Measurements from ENCODE around the gene TMEM52B. TPM values are rescaled to one million over a fixed set of nuclear protein-coding genes. Genes with fewer than 3 reads are reported as not detected.
A peak's percentile ranks its signal among the peaks of the same experiment; 100 is the strongest.

Gene TMEM52B
- total and polyA plus RNA-seq, 9 of the 15 experiments (the other 6 are each of a cell fraction or from before 2014, with no cell fraction given): not detected

DNA sequence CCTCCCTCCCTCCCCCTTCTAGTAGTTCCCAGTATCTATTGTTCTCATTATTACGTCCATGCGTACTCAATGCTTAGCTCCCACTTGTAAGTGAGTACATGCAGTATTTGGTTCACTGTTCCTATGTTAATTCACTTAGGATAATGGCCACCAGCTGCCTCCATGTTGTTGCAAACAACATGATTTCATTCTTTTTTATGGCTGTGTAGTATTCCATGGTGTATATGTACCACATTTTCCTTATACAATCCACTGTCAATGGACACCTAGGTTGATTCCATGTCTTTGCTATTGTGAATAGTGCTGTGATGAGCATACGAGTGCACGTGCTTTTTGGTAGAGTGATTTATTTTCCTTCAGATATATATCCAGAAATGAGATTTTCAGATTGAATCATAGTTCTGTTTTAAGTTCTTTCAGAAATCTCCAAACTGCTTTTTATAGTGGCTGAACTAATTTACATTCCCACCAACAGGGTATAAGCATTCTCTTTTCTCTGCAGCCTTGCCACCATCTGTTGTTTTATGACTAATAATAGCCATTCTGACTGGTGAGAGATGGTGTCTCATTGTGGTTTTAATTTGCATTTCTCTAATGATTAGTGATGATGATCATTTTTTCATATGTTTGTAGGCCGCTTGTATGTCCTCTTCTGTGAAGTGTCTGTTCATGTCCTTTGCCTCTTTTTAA is 31.0 kb upstream of the TMEM52B start:
- no peak overlapping the region for H3K9ac ChIP-seq (ENCODE audit: insufficient read depth in 1 of 2, low read depth in 2 of 2, low read length in 2 of 2)
- no peaks in the 10 kb centered on the region; a peak in 1 of 5 replicates for H3K4me1 ChIP-seq (replicated peaks in 1 of 2; ENCODE audit: control insufficient read depth in 2 of 2, insufficient read depth in 2 of 2, low read length in 2 of 2)
- CTCF ChIA-PET (ENCODE audit: low intra/inter-chr PET ratio): no interaction called here
- ATAC-seq (no peak), FAIRE-seq (no peak), DNase-seq (ENCODE audit: extremely low read depth in 1 of 4, low spot score in 3 of 4) (no peak)
- no peak overlapping the region for H2AFZ ChIP-seq (ENCODE audit: low read depth, low read length)
- H3K36me3 ChIP-seq (ENCODE audit: control insufficient read depth, insufficient read depth, low read length): no peaks in the 10 kb centered on the region
- no peak overlapping the region for H3K27ac ChIP-seq (ENCODE audit: extremely low read depth, low read depth, low read length)
- H3K27me3 ChIP-seq (ENCODE audit: control insufficient read depth in 2 of 2, insufficient read depth in 2 of 2, low read length in 2 of 2): no peaks in the 10 kb centered on the region
- H3K4me2 ChIP-seq (ENCODE audit: insufficient read depth, low read length): no peak overlapping the region
- in situ Hi-C loops (cut with MboI) (loop anchor here (25.0 kb wide), 1 partner anchor 336 kb away; no protein-coding TSS in a partner anchor), intact Hi-C loops (cut with micrococcal nuclease) (no loop called here)
- no peaks in the 10 kb centered on the region for H3K79me2 ChIP-seq (ENCODE audit: control insufficient read depth, insufficient read depth, low read length)
- TF ChIP-seq ZNF384 (IDR thresholded peaks at IDR 0.05; ENCODE audit: low read depth, low read length): no peak
- TF ChIP-seq, protein P1, sequence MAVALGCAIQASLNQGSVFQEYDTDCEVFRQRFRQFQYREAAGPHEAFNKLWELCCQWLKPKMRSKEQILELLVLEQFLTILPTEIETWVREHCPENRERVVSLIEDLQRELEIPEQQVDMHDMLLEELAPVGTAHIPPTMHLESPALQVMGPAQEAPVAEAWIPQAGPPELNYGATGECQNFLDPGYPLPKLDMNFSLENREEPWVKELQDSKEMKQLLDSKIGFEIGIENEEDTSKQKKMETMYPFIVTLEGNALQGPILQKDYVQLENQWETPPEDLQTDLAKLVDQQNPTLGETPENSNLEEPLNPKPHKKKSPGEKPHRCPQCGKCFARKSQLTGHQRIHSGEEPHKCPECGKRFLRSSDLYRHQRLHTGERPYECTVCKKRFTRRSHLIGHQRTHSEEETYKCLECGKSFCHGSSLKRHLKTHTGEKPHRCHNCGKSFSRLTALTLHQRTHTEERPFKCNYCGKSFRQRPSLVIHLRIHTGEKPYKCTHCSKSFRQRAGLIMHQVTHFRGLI (CRISPR knock-in tag; IDR thresholded peaks at IDR 0.05): no peak
- no peak for TF ChIP-seq RUNX1 (IDR thresholded peaks at IDR 0.05; ENCODE audit: low read depth)
- peak; percentile 57 for TF ChIP-seq ZNF146 (CRISPR knock-in tag; IDR thresholded peaks at IDR 0.05; ENCODE audit: unreplicated experiment)
- TF ChIP-seq, protein P2, sequence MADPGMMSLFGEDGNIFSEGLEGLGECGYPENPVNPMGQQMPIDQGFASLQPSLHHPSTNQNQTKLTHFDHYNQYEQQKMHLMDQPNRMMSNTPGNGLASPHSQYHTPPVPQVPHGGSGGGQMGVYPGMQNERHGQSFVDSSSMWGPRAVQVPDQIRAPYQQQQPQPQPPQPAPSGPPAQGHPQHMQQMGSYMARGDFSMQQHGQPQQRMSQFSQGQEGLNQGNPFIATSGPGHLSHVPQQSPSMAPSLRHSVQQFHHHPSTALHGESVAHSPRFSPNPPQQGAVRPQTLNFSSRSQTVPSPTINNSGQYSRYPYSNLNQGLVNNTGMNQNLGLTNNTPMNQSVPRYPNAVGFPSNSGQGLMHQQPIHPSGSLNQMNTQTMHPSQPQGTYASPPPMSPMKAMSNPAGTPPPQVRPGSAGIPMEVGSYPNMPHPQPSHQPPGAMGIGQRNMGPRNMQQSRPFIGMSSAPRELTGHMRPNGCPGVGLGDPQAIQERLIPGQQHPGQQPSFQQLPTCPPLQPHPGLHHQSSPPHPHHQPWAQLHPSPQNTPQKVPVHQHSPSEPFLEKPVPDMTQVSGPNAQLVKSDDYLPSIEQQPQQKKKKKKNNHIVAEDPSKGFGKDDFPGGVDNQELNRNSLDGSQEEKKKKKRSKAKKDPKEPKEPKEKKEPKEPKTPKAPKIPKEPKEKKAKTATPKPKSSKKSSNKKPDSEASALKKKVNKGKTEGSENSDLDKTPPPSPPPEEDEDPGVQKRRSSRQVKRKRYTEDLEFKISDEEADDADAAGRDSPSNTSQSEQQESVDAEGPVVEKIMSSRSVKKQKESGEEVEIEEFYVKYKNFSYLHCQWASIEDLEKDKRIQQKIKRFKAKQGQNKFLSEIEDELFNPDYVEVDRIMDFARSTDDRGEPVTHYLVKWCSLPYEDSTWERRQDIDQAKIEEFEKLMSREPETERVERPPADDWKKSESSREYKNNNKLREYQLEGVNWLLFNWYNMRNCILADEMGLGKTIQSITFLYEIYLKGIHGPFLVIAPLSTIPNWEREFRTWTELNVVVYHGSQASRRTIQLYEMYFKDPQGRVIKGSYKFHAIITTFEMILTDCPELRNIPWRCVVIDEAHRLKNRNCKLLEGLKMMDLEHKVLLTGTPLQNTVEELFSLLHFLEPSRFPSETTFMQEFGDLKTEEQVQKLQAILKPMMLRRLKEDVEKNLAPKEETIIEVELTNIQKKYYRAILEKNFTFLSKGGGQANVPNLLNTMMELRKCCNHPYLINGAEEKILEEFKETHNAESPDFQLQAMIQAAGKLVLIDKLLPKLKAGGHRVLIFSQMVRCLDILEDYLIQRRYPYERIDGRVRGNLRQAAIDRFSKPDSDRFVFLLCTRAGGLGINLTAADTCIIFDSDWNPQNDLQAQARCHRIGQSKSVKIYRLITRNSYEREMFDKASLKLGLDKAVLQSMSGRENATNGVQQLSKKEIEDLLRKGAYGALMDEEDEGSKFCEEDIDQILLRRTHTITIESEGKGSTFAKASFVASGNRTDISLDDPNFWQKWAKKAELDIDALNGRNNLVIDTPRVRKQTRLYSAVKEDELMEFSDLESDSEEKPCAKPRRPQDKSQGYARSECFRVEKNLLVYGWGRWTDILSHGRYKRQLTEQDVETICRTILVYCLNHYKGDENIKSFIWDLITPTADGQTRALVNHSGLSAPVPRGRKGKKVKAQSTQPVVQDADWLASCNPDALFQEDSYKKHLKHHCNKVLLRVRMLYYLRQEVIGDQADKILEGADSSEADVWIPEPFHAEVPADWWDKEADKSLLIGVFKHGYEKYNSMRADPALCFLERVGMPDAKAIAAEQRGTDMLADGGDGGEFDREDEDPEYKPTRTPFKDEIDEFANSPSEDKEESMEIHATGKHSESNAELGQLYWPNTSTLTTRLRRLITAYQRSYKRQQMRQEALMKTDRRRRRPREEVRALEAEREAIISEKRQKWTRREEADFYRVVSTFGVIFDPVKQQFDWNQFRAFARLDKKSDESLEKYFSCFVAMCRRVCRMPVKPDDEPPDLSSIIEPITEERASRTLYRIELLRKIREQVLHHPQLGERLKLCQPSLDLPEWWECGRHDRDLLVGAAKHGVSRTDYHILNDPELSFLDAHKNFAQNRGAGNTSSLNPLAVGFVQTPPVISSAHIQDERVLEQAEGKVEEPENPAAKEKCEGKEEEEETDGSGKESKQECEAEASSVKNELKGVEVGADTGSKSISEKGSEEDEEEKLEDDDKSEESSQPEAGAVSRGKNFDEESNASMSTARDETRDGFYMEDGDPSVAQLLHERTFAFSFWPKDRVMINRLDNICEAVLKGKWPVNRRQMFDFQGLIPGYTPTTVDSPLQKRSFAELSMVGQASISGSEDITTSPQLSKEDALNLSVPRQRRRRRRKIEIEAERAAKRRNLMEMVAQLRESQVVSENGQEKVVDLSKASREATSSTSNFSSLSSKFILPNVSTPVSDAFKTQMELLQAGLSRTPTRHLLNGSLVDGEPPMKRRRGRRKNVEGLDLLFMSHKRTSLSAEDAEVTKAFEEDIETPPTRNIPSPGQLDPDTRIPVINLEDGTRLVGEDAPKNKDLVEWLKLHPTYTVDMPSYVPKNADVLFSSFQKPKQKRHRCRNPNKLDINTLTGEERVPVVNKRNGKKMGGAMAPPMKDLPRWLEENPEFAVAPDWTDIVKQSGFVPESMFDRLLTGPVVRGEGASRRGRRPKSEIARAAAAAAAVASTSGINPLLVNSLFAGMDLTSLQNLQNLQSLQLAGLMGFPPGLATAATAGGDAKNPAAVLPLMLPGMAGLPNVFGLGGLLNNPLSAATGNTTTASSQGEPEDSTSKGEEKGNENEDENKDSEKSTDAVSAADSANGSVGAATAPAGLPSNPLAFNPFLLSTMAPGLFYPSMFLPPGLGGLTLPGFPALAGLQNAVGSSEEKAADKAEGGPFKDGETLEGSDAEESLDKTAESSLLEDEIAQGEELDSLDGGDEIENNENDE (IDR thresholded peaks at IDR 0.05; ENCODE audit: low read depth, low read length): no peak
- TF ChIP-seq ARNT (IDR thresholded peaks at IDR 0.05): no peak
- no peak for TF ChIP-seq TRIM24 (IDR thresholded peaks at IDR 0.05)
- H3K9me1 ChIP-seq (ENCODE audit: control insufficient read depth, insufficient read depth, low read length): no peaks in the 10 kb centered on the region
- 10% methylated on average over 5 of the region's 5 CpGs for WGBS (ENCODE audit: insufficient coverage, low coverage, missing lambda C conversion rate)
- H3K4me3 ChIP-seq: no peak overlapping the region
- POLR2A ChIA-PET: interaction anchor here (1.0 kb wide), 1 partner anchor 12 kb away, joined by 4 read pairs; no protein-coding TSS in a partner anchor
- BruUV-seq (replicated peaks): no TSS peak
- no peaks in the 10 kb centered on the region for H4K20me1 ChIP-seq (replicated peaks; ENCODE audit: control insufficient read depth, insufficient read depth, low read length)
- H3K9me3 ChIP-seq (replicated peaks; ENCODE audit: control insufficient read depth, insufficient read depth, low read depth, low read length): no peaks in the 10 kb centered on the region

Data from K562 (cell line).